K562 (cell line): ENCODE data around the gene MRPS15. TPM values are rescaled to one million over a fixed set of nuclear protein-coding genes. Genes with fewer than 3 reads are reported as not detected.
A peak's percentile ranks its signal among the peaks of the same experiment; 100 is the strongest.

Source experiments
- BRD4 ChIP-seq: fragments of 200-600 bp; sonication (generic); IDR thresholded peaks from 2 replicates; pipeline ENCODE4 v1.6.1; 2017; ENCODE audit warnings: inconsistent platforms
- CTBP1 ChIP-seq: fragments of 450-650 bp; IDR thresholded peaks from 2 replicates; pipeline ENCODE4 v1.6.1; 2016; ENCODE audit warnings: borderline replicate concordance
- FOXK1 ChIP-seq: sonication (generic); formaldehyde crosslinking; IDR thresholded peaks from 2 replicates; pipeline ENCODE4 v1.8.0; 2022; ENCODE audit warnings: missing genetic modification reagents, mild to moderate bottlenecking, borderline replicate concordance
- HNRNPK ChIP-seq: fragments of 200-400 bp; formaldehyde crosslinking; IDR thresholded peaks from one replicate; pipeline ENCODE4 v1.6.1; 2018; ENCODE audit warnings: mild to moderate bottlenecking, low read depth, low read length; ENCODE audit not compliant: poor library complexity, severe bottlenecking
- MITF ChIP-seq: IDR thresholded peaks from 2 replicates; pipeline ENCODE4 v1.6.1; 2014; ENCODE audit warnings: antibody characterized with exemption
- MLLT1 ChIP-seq, 2 experiments: fragments of 450-650 bp; IDR thresholded peaks; 2 replicates each; pipeline ENCODE4 v1.6.1; 2016
- PPARD ChIP-seq: fragments of 250-450 bp; sonication (Bioruptor Pico); IDR thresholded peaks from 2 replicates; pipeline ENCODE4 v1.8.0; 2022; ENCODE audit warnings: inconsistent platforms, mild to moderate bottlenecking, moderate library complexity
- RBM17 ChIP-seq: fragments of 200-400 bp; formaldehyde crosslinking; IDR thresholded peaks from 2 replicates; pipeline ENCODE4 v1.6.1; 2017; ENCODE audit warnings: low read depth, mild to moderate bottlenecking, low read length, borderline replicate concordance
- ZFX ChIP-seq: sonication (generic); formaldehyde crosslinking; IDR thresholded peaks from 2 replicates; pipeline ENCODE4 v1.8.0; 2022; ENCODE audit warnings: mild to moderate bottlenecking, missing genetic modification reagents, moderate library complexity
- ZNF124 ChIP-seq: sonication (generic); formaldehyde crosslinking; IDR thresholded peaks from 2 replicates; pipeline ENCODE4 v1.8.1; 2022; ENCODE audit warnings: missing genetic modification reagents
- ZNF551 ChIP-seq: fragments of 250-450 bp; sonication (Bioruptor Pico); IDR thresholded peaks from 2 replicates; pipeline ENCODE4 v1.5.0; 2021; ENCODE audit warnings: mild to moderate bottlenecking, moderate library complexity
- ZNF77 ChIP-seq: fragments of 250-450 bp; sonication (Bioruptor Pico); IDR thresholded peaks from 2 replicates; pipeline ENCODE4 v1.5.0; 2020
- polyA plus RNA-seq, 8 experiments: library from polyadenylated mRNA; depleted of rRNA in 4 of 8; stranded (reverse) in 5 of 8; unstranded in 3 of 8; fragments of >200 nt; fragmentation: Nextera tagmentation in 2 of 8; fragmentation: Illumina TruSeq in 1 of 8; extraction: Ambion mirVana in 2 of 8; extraction: Trizol in 1 of 8; gene quantifications; 2 replicates each; pipeline versions ENCODE4 v1.2.1 to v1.2.3, GENCODE V29; 2011 to 2014; ENCODE audit warnings: inconsistent platforms in 1 of 8, missing spikeins in 1 of 8
- total RNA-seq, 7 experiments: library from RNA; depleted of rRNA in 6 of 7; stranded (reverse); fragments of >200 nt in 6 of 7; fragmentation: Illumina TruSeq in 2 of 7; extraction: Trizol in 2 of 7; gene quantifications; 2 replicates each; pipeline versions ENCODE4 v1.2.1 to v1.2.3, GENCODE V29; 2011 to 2021; ENCODE audit warnings: low replicate concordance in 1 of 7
- TF ChIP-seq, protein P1 (sequence below): sonication (generic); formaldehyde crosslinking; IDR thresholded peaks from 2 replicates; pipeline ENCODE4 v1.8.0; 2023; ENCODE audit warnings: missing genetic modification reagents, mild to moderate bottlenecking, borderline replicate concordance
- TF ChIP-seq, protein P2 (sequence below): sonication (generic); formaldehyde crosslinking; IDR thresholded peaks from 2 replicates; pipeline ENCODE4 v1.8.0; 2022; ENCODE audit warnings: missing genetic modification reagents, mild to moderate bottlenecking, borderline replicate concordance
- TF ChIP-seq, protein P3 (sequence below): fragments of 250-450 bp; sonication (Bioruptor Pico); IDR thresholded peaks from 2 replicates; pipeline ENCODE4 v1.9.0; 2021; ENCODE audit warnings: mild to moderate bottlenecking, inconsistent platforms

Gene MRPS15
- total and polyA plus RNA-seq, 9 of the 15 experiments (the other 6 are each of a cell fraction or from before 2014, with no cell fraction given) = 62.9 to 286 (median 149) TPM

DNA sequence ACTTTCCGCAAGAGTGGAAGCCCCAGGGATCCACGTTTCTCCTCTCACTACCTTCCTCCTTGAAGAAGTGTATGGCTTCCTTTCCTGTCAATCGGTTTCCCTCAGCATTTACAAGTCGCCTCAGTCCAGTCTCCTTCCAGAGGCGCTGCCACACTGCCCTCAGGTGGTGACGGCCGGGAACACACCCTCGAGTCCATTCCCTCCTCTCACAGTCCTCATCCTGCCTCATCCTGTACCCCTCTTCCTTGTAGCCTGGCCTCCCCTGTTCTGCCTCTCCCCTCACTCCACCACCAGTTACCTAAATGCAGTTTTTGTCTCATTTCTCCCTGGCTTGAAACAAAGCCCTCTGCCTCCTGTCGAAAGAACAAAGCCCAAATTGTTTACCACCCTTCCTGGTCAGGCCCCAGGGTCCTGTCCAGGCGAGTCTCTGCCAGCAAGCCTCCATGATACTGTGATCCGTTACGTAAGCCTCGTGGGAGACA lies 43.3 kb downstream of the MRPS15 start (continued):
- TF ChIP-seq FOXK1 (no peak), RBM17 (no peak), ZNF77 (CRISPR knock-in tag) (no peak), BRD4 (no peak), CTBP1 (peak; percentile 69; the same call in 1 of the 2 replicates), ZNF551 (CRISPR knock-in tag) (no peak), ZNF124 (no peak), PPARD (CRISPR knock-in tag) (no peak), MLLT1 (IDR thresholded peaks at IDR 0.05) (peak in 1 of 2 experiments; percentile 34; a peak in 1 of 4 replicates), HNRNPK (no peak), MITF (no peak), ZFX (no peak)
- TF ChIP-seq, protein P1, sequence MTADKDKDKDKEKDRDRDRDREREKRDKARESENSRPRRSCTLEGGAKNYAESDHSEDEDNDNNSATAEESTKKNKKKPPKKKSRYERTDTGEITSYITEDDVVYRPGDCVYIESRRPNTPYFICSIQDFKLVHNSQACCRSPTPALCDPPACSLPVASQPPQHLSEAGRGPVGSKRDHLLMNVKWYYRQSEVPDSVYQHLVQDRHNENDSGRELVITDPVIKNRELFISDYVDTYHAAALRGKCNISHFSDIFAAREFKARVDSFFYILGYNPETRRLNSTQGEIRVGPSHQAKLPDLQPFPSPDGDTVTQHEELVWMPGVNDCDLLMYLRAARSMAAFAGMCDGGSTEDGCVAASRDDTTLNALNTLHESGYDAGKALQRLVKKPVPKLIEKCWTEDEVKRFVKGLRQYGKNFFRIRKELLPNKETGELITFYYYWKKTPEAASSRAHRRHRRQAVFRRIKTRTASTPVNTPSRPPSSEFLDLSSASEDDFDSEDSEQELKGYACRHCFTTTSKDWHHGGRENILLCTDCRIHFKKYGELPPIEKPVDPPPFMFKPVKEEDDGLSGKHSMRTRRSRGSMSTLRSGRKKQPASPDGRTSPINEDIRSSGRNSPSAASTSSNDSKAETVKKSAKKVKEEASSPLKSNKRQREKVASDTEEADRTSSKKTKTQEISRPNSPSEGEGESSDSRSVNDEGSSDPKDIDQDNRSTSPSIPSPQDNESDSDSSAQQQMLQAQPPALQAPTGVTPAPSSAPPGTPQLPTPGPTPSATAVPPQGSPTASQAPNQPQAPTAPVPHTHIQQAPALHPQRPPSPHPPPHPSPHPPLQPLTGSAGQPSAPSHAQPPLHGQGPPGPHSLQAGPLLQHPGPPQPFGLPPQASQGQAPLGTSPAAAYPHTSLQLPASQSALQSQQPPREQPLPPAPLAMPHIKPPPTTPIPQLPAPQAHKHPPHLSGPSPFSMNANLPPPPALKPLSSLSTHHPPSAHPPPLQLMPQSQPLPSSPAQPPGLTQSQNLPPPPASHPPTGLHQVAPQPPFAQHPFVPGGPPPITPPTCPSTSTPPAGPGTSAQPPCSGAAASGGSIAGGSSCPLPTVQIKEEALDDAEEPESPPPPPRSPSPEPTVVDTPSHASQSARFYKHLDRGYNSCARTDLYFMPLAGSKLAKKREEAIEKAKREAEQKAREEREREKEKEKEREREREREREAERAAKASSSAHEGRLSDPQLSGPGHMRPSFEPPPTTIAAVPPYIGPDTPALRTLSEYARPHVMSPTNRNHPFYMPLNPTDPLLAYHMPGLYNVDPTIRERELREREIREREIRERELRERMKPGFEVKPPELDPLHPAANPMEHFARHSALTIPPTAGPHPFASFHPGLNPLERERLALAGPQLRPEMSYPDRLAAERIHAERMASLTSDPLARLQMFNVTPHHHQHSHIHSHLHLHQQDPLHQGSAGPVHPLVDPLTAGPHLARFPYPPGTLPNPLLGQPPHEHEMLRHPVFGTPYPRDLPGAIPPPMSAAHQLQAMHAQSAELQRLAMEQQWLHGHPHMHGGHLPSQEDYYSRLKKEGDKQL (CRISPR knock-in tag) = no peak
- TF ChIP-seq, protein P2, sequence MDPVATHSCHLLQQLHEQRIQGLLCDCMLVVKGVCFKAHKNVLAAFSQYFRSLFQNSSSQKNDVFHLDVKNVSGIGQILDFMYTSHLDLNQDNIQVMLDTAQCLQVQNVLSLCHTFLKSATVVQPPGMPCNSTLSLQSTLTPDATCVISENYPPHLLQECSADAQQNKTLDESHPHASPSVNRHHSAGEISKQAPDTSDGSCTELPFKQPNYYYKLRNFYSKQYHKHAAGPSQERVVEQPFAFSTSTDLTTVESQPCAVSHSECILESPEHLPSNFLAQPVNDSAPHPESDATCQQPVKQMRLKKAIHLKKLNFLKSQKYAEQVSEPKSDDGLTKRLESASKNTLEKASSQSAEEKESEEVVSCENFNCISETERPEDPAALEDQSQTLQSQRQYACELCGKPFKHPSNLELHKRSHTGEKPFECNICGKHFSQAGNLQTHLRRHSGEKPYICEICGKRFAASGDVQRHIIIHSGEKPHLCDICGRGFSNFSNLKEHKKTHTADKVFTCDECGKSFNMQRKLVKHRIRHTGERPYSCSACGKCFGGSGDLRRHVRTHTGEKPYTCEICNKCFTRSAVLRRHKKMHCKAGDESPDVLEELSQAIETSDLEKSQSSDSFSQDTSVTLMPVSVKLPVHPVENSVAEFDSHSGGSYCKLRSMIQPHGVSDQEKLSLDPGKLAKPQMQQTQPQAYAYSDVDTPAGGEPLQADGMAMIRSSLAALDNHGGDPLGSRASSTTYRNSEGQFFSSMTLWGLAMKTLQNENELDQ (CRISPR knock-in tag) = no peak
- TF ChIP-seq, protein P3, sequence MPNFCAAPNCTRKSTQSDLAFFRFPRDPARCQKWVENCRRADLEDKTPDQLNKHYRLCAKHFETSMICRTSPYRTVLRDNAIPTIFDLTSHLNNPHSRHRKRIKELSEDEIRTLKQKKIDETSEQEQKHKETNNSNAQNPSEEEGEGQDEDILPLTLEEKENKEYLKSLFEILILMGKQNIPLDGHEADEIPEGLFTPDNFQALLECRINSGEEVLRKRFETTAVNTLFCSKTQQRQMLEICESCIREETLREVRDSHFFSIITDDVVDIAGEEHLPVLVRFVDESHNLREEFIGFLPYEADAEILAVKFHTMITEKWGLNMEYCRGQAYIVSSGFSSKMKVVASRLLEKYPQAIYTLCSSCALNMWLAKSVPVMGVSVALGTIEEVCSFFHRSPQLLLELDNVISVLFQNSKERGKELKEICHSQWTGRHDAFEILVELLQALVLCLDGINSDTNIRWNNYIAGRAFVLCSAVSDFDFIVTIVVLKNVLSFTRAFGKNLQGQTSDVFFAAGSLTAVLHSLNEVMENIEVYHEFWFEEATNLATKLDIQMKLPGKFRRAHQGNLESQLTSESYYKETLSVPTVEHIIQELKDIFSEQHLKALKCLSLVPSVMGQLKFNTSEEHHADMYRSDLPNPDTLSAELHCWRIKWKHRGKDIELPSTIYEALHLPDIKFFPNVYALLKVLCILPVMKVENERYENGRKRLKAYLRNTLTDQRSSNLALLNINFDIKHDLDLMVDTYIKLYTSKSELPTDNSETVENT (CRISPR knock-in tag) = no peak
